Heart right ventricle (tissue), 16 donors: ENCODE data around the gene TUT7. TPM values are rescaled to one million over a fixed set of nuclear protein-coding genes. Genes with fewer than 3 reads are reported as not detected.

Experiments
- ATAC-seq, 8 donors: fragments of 200-7000 bp; cut with Tn5 transposase; one replicate each; pipeline ENCODE4 v1.9.1; 2020; ENCODE audit warnings: mild to moderate bottlenecking in 8 of 8, moderate library complexity in 8 of 8, moderate number of reproducible peaks in 1 of 8
- DNase-seq, 2 donors: peaks; one replicate each; pipeline ENCODE4 v3.0.0-alpha.2; 2020
- H3K27ac ChIP-seq, 10 donors: fragments of 200-600 bp; sonication (generic) in 2 of 10; one replicate each; pipeline versions ENCODE4 v1.5.0 to v1.8.0; 2020 to 2022; ENCODE audit warnings: mild to moderate bottlenecking in 3 of 10
- H3K27me3 ChIP-seq, 7 donors: fragments of 200-600 bp; one replicate each; pipeline ENCODE4 v1.8.0; 2021 to 2022; ENCODE audit warnings: mild to moderate bottlenecking in 2 of 7
- H3K36me3 ChIP-seq, 9 donors: fragments of 200-600 bp; sonication (generic) in 1 of 9; one replicate each; pipeline versions ENCODE4 v1.5.0 to v1.8.0; 2020 to 2022; ENCODE audit warnings: mild to moderate bottlenecking in 2 of 9
- H3K4me1 ChIP-seq, 9 donors: fragments of 200-600 bp; sonication (generic) in 1 of 9; one replicate each; pipeline versions ENCODE4 v1.5.0 to v1.8.0; 2020 to 2022; ENCODE audit warnings: mild to moderate bottlenecking in 4 of 9
- H3K4me3 ChIP-seq, 10 donors: fragments of 200-600 bp; sonication (generic) in 2 of 10; one replicate each; pipeline versions ENCODE4 v1.5.0 to v1.8.0; 2020 to 2022; ENCODE audit warnings: mild to moderate bottlenecking in 7 of 10, moderate library complexity in 2 of 10
- H3K9me3 ChIP-seq, 11 donors: fragments of 200-600 bp in 10 of 11; sonication (generic) in 2 of 11; one replicate each; pipeline versions ENCODE4 v1.5.0 to v1.8.0; 2013 to 2022; ENCODE audit warnings: mild to moderate bottlenecking in 2 of 11, control low read depth in 1 of 11, moderate library complexity in 1 of 11
- WGBS, 2 donors: extraction: QIAGEN DNeasy Blood & Tissue Kit; methylation state at CpG; one replicate each; pipeline ENCODE4 v1.1.7; 2013; ENCODE audit warnings: inconsistent platforms in 1 of 2; 5-methylcytosine and 5-hydroxymethylcytosine counted together
- intact Hi-C, 10 donors: fragments of 100-400 bp; cut with DNase I; formaldehyde crosslinking; loops; one replicate each; pipeline versions ENCODE4 v1.11.1 to v1.14.2; 2022
- polyA plus RNA-seq, 2 donors: library from polyadenylated mRNA; stranded (reverse); fragments of 200-250 nt; gene quantifications; one replicate each; pipeline ENCODE4 v1.2.3, GENCODE V29; 2013
- total RNA-seq, 10 donors: library from RNA; stranded (reverse); fragmentation: NEBNext Ultra II Directional in 3 of 10; extraction: Animal tissue kit (Norgen Biotek cat#: 25700) in 3 of 10; gene quantifications; one replicate each; pipeline versions ENCODE4 v1.2.1 to v1.2.4, GENCODE V29; 2021 to 2023
- TF ChIP-seq, protein P1 (sequence below), 9 donors: fragments of 200-600 bp; sonication (generic) in 2 of 9; IDR thresholded peaks; one replicate each; pipeline versions ENCODE4 v1.5.0 to v1.8.0; 2021 to 2022; ENCODE audit warnings: antibody characterized with exemption in 9 of 9, mild to moderate bottlenecking in 5 of 9, moderate library complexity in 1 of 9
- donor health status: Arrhythmogenic right ventricular cardiomyopathy.
- donor health status: ischemic (EF 13 %, LVEDD 7.1; RV severe dilation, severe dysfunction).
- donor health status: healthy with polysubstance abuse.
- donor health status: DM: no; HTN: yes; CAD: no.
- donor health status: DM: no; HTN: no; CAD: no.
- donor health status: ischemic (EF 25% LVEDD 6.9; RV normal size, moderate dysfunction).
- donor health status: ischemic (EF 25% LVEDD 5.7; RV mildly dilated, moderate dysfunction).
- donor health status: healthy.
- donor health status: DM: yes; HTN: yes; CAD: no.
- donor health status: Ischemic cardiomyopathy.
- donor health status: ischemic (EF 35%, LVEDD 5.7; RV mildly dilated, moderate dysfunction).
- donor health status: nonischemic (EF 11% LVEDD 7.7; RV severe dilation, severe dysfunction).
- donor health status: DM: yes; HTN: yes; CAD: no.
- donor health status: PGD.
- donor health status: ischemic (EF 29% LVEDD 5.4; RV normal size, mild dysfunction).
- donor health status: nonischemic (EF 23%, LVEDD 6.1; RV moderate dilation, normal function).

The TUT7 gene
- total and polyA plus RNA-seq, 12 donors: 6.0 to 16.7 (median 14.2) TPM

DNA sequence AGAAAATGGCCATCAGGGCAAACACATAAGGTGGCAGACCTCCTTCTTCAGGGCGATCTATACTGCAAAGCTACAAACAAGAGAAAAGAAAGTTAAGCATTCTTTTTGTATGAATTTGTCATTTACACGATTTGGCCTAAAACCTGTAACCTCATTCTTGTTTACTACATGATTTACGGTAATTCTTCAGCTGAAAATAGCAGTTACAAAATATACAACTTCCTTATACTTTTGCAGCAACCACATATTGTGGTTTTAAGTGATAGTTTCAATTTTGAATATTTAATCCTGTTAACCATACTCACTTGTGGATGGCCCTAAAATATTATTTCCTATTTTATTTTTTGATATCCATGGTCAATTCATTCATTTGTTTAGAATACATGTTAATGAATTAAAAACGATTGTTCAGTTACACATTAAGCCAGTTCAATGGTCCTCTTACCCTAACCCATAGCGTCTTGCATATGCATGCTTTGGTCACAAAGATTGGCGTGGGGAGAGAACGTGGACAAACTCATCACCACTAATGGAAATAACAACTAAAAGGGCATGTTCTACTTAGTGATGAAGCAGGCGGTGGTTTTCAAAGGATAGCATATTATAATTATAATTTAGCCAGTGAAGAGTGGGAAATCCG, 16.6 kb downstream of the TUT7 start:
- Histone ChIP-seq H3K36me3 (peaks cover 0 to 100% (median 67%) of the 10 kb centered on the region in 9 donors), H3K27ac (peak overlapping the region in 1 of 10 donors; percentile 54), H3K4me1 (peaks cover 0 to 30% (median 0%) of the 10 kb centered on the region in 9 donors), H3K9me3 (no peaks in the 10 kb centered on the region), H3K27me3 (no peaks in the 10 kb centered on the region), H3K4me3 (peak overlapping the region in 1 of 10 donors; percentile 24)
- intact Hi-C loops: no loop called here
- TF ChIP-seq, protein P1, sequence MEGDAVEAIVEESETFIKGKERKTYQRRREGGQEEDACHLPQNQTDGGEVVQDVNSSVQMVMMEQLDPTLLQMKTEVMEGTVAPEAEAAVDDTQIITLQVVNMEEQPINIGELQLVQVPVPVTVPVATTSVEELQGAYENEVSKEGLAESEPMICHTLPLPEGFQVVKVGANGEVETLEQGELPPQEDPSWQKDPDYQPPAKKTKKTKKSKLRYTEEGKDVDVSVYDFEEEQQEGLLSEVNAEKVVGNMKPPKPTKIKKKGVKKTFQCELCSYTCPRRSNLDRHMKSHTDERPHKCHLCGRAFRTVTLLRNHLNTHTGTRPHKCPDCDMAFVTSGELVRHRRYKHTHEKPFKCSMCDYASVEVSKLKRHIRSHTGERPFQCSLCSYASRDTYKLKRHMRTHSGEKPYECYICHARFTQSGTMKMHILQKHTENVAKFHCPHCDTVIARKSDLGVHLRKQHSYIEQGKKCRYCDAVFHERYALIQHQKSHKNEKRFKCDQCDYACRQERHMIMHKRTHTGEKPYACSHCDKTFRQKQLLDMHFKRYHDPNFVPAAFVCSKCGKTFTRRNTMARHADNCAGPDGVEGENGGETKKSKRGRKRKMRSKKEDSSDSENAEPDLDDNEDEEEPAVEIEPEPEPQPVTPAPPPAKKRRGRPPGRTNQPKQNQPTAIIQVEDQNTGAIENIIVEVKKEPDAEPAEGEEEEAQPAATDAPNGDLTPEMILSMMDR (IDR thresholded peaks at IDR 0.05): no peak
- no peak for DNase-seq
- ATAC-seq: no peak
- WGBS, 2 donors: 87 to 91% methylated on average over 9 of the region's 9 CpGs

DNA sequence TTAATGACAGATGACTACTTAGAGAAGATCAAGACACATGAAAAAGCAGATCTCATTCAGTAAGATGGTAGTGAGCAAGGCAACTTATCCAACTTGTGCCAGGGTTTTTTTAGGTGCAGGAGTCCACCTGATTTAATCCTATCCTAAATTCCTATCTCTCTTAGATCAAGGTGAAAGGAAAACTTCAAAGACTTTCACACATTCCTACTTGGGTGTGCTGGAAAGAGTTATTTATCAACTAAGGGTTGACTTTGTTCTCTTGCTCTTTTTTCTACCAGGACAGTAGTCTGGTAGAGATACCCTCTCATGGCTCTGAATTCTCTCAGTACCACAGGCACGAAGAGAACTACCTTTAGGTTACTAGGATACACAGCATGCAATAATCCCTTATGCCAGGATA, 18.2 kb downstream of the TUT7 start:
- DNase-seq (no peak), ATAC-seq (no peak)
- 98 to 100% methylated on average over 1 of the region's 1 CpG for WGBS, 2 donors
- Histone ChIP-seq H3K4me1 (peaks cover 0 to 24% (median 0%) of the 10 kb centered on the region in 9 donors), H3K27ac (no peak overlapping the region), H3K4me3 (no peak overlapping the region), H3K36me3 (peaks cover 0 to 100% (median 58%) of the 10 kb centered on the region in 9 donors), H3K9me3 (no peaks in the 10 kb centered on the region), H3K27me3 (no peaks in the 10 kb centered on the region)
- intact Hi-C loops: no loop called here
- TF ChIP-seq, protein P1 (IDR thresholded peaks at IDR 0.05): no peak

DNA sequence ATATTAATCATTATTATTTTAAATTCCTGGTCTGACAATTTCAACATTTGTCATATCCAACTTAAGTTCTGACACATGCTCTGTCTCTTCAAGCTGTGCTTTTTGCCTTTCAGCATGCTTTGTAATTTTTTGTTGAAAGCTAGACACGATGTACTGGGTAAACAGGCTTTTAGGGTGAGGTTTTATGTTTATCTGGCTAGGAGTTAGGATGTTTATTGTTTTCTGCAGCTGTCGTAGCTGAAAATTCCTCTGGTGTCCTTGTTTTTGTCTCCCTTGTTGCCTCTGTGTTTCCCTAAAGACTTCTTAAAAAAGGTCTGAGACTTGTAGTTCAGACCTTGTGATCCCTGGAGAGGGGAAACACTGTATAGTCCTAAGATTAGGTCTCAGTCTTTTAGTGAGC, 20.6 kb downstream of the TUT7 start:
- H3K27me3 ChIP-seq: no peaks in the 10 kb centered on the region
- ATAC-seq: no peak
- intact Hi-C loops: no loop called here
- no peak overlapping the region for H3K4me3 ChIP-seq
- TF ChIP-seq, protein P1 (IDR thresholded peaks at IDR 0.05): no peak
- no peak overlapping the region for H3K27ac ChIP-seq
- no peaks in the 10 kb centered on the region for H3K9me3 ChIP-seq
- no peak for DNase-seq
- H3K36me3 ChIP-seq: peaks cover 0 to 100% (median 48%) of the 10 kb centered on the region in 9 donors
- 83 to 86% methylated on average over 2 of the region's 2 CpGs for WGBS, 2 donors
- peaks cover 0 to 8% (median 0%) of the 10 kb centered on the region in 9 donors for H3K4me1 ChIP-seq

DNA sequence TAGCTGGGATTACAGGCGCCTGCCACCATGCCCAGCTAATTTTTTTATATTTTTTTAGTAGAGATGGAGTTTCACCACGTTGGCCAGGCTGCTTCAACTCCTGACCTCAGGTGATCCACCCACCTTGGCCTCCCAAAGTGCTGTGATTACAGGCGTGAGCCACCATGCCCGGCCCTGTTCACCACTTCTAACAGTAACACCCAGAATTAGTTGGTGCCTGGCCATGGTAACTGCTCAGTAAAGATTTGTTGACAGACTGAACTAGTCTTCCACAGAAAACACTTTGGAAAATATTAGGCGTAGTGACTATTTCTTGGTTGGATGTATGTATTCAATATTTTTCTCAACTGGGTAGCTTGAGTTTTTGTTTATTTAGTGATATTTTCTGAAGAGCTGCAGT, 24.0 kb downstream of the TUT7 start:
- H3K27ac ChIP-seq: no peak overlapping the region
- H3K9me3 ChIP-seq: no peaks in the 10 kb centered on the region
- ATAC-seq (no peak), DNase-seq (no peak)
- no peaks in the 10 kb centered on the region for H3K4me1 ChIP-seq
- H3K36me3 ChIP-seq: peaks cover 0 to 100% (median 45%) of the 10 kb centered on the region in 9 donors
- no peak overlapping the region for H3K4me3 ChIP-seq
- H3K27me3 ChIP-seq: no peaks in the 10 kb centered on the region
- 93 to 98% methylated on average over 5 of the region's 5 CpGs for WGBS, 2 donors
- TF ChIP-seq, protein P1 (IDR thresholded peaks at IDR 0.05): no peak
- intact Hi-C loops: no loop called here
